HG02678 (cell line): ENCODE measurements around the gene GABRR3.
"Not testable (repeated sequence)": the region's sequence is repeated elsewhere in the genome, so short reads cannot be mapped to it uniquely, and the experiment has no call there.

Experiments
- ATAC-seq: cut with Tn5 transposase; IDR thresholded peaks from one replicate; pipeline ENCODE4 v1.9.1; 2021; ENCODE audit warnings: mild to moderate bottlenecking, moderate library complexity; ENCODE audit not compliant: unreplicated experiment

GABRR3 gene

DNA sequence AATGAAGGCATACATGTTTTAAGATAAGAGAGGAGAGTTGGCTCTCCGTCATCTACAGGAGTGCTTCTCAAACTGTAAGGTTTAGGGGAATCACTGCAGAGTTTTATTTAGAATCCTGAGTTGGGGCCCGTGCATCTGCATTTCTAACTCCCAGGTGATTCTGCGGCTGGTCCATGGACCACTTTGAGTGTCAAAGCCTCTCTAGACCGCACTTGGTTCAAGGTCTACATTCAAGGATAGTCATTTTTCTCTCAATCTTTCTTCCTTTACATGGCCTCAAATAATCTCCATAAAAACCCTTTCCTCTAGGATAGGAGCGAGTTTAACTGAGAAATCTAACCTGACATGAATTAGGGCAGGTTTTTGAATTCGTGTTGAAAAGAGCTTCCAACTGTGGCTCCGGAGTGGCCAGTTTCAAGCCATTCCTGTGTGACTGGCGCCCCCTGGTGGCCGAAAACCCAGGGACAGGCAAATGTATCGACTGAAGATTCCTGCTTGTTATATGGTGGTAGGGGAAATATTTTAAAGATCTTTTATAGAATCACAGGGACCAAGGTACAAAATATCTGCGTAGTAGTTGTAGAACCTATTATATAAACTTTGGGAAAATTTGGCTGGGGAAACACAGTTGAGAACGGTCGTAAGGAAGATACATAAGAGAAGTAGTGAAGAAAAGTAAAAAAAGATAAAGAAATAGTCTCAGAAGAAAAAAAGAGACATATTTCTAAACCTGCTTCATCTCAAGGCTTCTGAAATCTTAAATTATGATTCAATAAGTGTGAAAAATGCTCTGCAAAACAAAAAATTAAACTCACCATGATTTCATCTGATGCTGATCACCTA, 11.9 kb downstream of the GABRR3 start:
- peak; percentile 61 for ATAC-seq

DNA sequence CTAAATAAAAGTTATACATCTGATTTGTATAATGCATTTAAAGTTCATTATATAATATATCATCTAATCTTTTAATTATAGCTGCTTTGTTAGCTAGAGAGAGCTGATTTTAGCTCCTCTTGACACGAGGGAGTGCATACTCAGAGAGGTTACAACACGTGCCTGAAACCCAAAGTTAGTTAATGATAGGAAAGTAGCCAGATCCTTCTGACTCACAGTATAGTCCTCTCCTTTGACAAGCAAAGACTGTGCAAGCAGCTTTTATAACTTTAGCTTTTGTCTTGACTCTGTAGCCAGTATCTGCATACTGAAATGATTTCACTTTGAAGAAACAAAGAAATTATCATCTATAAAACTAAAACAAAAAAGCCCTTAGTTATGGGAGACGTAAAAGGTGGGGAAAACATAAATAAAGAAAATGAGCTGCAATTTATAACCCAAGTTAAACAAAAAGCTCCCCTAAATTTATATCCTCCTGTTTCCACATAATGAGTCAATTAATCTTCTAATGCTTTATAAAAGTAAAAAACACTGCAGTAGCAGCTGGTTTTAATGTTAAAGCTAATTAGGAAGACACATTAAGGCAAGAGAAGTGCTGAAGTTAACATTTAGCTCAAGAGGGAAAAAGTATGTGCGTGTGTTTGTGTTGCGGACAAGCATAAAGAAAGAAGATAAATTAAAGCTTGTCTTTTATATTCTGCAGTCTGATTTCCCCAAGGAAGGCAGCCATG, 13.1 kb downstream of the GABRR3 start:
- no peak for ATAC-seq

GRCh38 chr3:98020412-98020811, 14.7 kb downstream of the GABRR3 start:
- no peak for ATAC-seq

- no peak for ATAC-seq
Measured at GRCh38 chr3:98018301-98018700, 16.8 kb downstream of the GABRR3 start.

- ATAC-seq: no peak
Measured at GRCh38 chr3:98014268-98014585, 20.9 kb downstream of the GABRR3 start.

DNA sequence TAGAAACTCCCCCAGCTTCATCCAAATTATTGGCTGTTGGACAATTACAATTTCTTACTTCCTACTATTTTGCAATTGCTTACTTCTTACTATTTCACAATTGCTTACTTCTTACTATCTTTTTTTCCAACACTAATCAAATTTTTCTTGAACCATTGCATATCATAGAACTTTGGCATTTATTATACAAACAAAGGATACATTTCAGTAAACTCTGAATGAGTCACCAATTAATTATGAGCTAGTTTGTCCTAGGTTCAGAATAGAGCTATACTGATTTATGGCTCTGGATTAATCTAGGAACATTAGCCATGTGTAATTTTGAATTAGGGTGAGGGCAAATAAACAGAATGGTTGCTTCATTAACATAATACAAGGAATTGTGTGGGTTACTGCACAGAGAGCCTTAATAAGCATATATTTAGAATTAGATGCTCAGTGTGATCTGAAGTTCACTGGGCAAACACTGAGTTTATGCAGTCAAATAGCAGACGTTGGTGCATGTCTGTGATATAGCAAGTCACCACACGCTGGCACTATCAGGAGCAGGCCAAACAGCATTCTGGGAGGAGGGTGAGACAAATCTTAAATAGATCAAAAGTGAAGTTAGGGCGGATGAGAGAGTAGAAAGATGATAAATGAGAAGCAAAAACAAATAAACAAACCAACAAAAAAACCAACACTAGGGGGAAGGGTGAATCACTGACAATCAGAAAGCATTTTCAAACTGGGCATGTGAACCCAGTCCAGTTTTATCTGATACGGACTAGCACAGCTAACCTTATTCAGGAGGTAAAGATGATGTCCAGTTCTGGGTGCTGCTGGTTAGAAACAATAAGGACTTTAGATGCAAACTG, 21.5 kb downstream of the GABRR3 start:
- ATAC-seq: no peak

- ATAC-seq: no peak
Measured at GRCh38 chr3:98012979-98013378, 22.1 kb downstream of the GABRR3 start.

GRCh38 chr3:98010883-98011449, 24.1 kb downstream of the GABRR3 start:
- not testable (repeated sequence) for ATAC-seq

DNA sequence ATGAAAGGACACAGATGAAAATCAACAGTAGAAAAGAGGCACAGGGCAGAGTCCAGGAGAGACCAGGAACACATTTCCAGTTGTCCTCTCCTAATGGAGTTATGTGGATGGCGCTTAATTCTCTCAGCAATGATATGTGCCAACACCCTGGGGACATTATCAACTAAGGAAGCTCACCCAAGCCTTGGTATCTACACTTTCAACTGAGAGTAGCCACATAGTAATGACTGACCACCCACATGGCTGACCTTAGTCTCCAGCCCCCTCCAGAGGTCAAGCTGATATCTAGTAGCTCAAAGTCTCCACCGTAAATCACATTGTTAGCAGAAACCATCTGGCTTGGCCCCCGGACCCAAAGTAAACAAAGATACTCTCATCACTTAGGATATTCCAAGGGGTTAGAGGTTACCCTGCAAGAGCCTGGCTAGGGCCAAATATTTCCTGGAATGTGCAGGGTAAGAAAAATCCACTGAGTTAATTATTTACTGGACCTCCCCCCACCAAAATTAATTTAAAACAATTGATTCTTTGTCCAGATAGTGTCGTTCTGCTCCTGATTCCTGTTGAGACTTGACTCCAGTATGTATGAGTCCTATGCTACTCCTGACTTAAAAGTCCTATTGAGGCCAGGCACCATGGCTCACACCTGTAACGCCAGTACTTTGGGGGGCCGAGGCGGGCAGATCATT, 24.8 kb downstream of the GABRR3 start:
- ATAC-seq: no peak

DNA sequence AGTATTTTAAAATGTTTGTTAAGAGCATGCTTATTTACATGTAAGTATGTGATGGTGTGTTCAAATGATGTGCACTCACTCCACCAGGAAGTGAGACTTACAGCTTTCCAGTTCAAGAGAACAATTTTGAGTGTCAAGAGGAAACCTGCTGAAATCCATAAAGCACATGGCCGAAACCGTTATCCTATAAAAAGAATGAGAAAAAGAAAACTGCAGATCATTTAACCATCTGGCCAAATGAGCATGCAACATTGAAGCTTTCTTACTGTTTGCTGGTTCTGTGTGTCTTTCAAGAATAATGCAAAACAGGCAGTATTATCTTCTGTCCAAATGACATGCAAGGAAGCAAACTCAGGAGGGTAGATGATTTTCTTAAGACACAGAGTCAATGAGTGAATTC, 26.3 kb downstream of the GABRR3 start:
- peak; percentile 66 for ATAC-seq

GRCh38 chr3:98005438-98005837, 29.7 kb downstream of the GABRR3 start:
- ATAC-seq: no peak

DNA sequence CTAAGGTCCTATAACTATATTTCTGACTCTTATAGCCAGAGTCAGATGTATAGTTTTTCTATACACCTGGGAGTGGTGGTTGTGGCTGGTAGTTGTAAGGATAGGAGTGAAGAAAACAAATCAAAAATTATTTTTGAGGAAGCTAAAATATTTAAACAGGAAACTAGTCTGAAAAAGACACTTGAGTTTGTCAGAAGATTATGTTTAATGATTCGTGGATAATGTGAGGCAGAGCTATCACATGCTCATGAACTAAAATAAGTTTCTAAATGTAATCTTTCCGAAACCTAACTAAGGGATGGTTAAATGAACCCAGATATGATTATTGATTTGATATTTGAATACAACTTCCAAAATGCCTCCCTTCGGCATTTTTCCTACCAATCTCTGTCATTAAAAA, 30.4 kb downstream of the GABRR3 start:
- ATAC-seq: no peak

DNA sequence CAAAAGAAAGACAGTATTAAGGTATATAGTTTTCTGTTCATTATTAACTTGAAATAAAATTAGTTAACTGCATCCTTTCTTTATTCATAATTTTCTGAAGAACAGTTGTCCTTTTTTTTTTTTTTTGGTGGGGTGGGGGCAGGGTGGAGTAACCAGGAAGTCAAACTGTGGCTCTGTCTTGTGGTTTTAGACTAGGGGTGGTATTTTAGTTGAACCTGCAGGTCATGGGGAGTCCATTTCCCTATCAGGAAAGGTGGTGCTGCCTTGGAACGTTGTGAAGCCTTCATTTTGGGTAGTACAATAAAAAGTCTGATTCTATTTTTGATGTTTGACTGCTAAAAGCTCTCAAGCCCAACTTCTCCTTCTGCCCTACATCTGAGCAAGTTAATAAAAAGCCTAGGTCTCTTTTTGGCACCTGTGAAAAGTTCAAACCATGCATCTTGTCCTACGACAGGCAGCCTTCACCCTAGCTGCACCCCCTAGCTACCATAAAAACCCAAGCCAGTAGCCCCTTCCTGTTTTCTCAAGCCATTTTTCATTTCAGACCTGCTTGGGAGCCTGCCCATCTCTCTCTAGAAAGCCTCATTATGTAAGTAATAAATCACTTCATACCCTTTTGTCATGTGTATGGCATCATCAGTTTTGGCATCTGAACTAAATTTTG, 31.7 kb downstream of the GABRR3 start:
- ATAC-seq: no peak

DNA sequence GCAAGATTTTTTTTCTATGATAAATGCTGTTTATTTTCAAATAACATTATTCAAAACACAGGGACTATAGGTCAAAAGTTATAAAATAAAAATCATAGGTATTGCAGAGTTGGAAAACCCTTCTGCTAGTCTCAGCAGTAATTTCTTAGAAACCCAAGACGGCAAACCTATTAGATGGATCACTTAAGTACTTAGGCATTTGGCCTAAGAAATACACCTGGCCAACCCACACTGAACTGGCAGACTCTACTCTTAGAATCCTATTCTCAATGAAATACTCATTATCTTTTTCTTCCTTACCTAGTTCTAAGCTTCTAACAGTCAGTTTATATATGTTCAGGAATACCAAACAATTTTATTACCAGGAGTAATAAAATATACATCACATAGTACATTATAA, 32.4 kb downstream of the GABRR3 start:
- ATAC-seq: no peak

DNA sequence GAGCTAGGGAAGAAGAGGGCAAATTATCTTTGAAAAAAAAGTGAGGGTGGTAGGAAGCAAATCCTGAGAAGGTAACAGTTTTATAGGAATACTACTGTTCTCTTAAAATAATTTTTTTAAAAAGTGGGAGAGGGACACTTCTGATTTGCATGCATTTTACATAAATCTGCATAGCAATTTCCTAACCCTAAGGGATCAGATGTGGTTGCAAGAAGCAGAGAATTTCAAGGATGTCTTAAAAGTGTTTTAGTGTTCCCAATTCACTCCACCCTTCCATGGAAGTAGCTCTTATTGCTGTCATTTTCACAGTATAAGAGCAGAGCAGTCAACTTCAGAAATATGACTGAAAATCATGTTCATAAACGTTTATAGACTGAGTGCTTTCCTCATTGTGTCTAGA, 35.1 kb downstream of the GABRR3 start:
- ATAC-seq: no peak

DNA sequence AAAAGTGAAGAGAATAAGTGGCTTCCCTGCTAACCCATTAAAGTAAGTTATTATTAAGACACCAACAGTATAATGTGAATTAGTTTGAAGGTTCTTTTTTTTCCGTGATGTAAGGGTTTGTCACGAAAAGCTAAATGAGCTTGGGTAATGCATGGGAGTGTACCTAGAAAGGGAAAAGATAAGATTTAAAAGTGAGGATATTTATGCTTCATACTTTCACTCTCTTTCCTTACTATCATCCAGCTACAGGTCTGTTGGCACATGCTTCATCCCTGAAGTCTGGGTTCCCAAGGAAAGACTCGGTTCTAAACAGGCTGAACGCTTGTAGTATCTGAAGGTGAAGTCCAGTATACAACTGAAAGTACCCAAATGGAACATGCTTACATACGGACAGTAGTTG, 36.0 kb downstream of the GABRR3 start:
- ATAC-seq: no peak

- ATAC-seq: no peak
Measured at GRCh38 chr3:97996988-97997387, 38.1 kb downstream of the GABRR3 start.

- ATAC-seq: no peak
Measured at GRCh38 chr3:97994328-97994945, 40.7 kb downstream of the GABRR3 start.

DNA sequence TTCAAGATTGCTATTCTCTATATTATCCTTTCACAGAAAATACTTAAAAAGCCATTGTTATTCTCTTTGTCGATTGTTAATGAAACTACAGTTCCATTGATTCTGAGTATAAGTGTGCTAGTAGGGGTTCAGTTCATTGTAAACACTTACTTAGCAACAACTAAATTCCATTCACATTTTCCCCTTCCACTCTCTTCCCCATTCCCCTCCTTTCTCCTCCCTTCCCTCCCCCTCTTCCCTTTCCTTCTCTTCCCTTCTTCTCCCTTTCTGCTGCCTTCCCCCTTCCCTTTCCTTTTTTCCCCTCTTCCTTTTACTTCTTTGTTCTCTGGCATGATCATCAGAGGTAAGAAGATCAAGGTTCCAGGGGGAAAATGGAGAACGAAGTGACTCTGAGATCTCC, 41.6 kb downstream of the GABRR3 start:
- no peak for ATAC-seq
